ENCODE data around the gene PRKCE. TPM values are rescaled to one million over a fixed set of nuclear protein-coding genes. Genes with fewer than 3 reads are reported as not detected.

The PRKCE gene
- total RNA-seq, 1 experiment from 2014 or later, result 14.8 TPM

DNA sequence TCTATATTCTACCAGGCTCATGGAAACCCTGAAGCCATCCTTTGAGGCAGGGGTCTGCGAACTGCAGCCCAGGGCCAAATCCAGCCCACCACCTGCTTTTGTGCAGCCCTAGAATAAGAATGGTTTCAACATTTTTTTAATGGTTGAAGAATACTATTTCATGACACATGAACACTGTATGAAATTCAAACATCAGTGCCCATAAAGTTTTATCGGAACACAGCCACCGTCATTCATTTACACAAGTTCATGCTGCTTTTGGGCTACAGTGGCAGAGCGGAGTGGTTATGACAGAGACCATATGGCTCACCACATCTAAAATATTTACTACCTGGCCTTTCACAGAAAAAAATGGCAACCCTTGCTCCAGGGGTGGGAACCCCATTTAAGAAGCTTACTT is 521.6 kb downstream of the PRKCE start:
- no peaks in the 10 kb centered on the region for H3K27me3 ChIP-seq (ENCODE audit: insufficient read depth, low read length)
- TF ChIP-seq EZH2phosphoT487 (IDR thresholded peaks at IDR 0.05; ENCODE audit: borderline replicate concordance) (no peak), SP1 (IDR thresholded peaks at IDR 0.05; ENCODE audit: low read depth) (no peak), TCF7L2 (IDR thresholded peaks at IDR 0.05; ENCODE audit: borderline replicate concordance, extremely low read depth, insufficient read depth, insufficient read length) (no peak), FOSL1 (IDR thresholded peaks at IDR 0.05; ENCODE audit: low read depth) (no peak), RAD21 (IDR thresholded peaks at IDR 0.05; ENCODE audit: low read depth) (no peak), ZFX (IDR thresholded peaks at IDR 0.05) (no peak), EZH2 (IDR thresholded peaks at IDR 0.05) (no peak), ELF1 (IDR thresholded peaks at IDR 0.05; ENCODE audit: borderline replicate concordance, low read depth) (no peak), POLR2A (IDR thresholded peaks at IDR 0.05; ENCODE audit: borderline replicate concordance, extremely low read depth, insufficient read depth, insufficient read length) (no peak), ZBTB33 (IDR thresholded peaks at IDR 0.05; ENCODE audit: extremely low read depth, insufficient replicate concordance, low read length) (no peak), JUND (IDR thresholded peaks at IDR 0.05) (no peak), ZNF274 (IDR thresholded peaks at IDR 0.05; ENCODE audit: low read depth, low read length) (no peak), EGR1 (IDR thresholded peaks at IDR 0.05; ENCODE audit: low read depth) (no peak), MAX (IDR thresholded peaks at IDR 0.05) (no peak), SRF (IDR thresholded peaks at IDR 0.05; ENCODE audit: low read depth) (no peak)
- TF ChIP-seq, protein P1, sequence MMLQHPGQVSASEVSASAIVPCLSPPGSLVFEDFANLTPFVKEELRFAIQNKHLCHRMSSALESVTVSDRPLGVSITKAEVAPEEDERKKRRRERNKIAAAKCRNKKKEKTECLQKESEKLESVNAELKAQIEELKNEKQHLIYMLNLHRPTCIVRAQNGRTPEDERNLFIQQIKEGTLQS (IDR thresholded peaks at IDR 0.05), result no peak
- TF ChIP-seq, protein P2, sequence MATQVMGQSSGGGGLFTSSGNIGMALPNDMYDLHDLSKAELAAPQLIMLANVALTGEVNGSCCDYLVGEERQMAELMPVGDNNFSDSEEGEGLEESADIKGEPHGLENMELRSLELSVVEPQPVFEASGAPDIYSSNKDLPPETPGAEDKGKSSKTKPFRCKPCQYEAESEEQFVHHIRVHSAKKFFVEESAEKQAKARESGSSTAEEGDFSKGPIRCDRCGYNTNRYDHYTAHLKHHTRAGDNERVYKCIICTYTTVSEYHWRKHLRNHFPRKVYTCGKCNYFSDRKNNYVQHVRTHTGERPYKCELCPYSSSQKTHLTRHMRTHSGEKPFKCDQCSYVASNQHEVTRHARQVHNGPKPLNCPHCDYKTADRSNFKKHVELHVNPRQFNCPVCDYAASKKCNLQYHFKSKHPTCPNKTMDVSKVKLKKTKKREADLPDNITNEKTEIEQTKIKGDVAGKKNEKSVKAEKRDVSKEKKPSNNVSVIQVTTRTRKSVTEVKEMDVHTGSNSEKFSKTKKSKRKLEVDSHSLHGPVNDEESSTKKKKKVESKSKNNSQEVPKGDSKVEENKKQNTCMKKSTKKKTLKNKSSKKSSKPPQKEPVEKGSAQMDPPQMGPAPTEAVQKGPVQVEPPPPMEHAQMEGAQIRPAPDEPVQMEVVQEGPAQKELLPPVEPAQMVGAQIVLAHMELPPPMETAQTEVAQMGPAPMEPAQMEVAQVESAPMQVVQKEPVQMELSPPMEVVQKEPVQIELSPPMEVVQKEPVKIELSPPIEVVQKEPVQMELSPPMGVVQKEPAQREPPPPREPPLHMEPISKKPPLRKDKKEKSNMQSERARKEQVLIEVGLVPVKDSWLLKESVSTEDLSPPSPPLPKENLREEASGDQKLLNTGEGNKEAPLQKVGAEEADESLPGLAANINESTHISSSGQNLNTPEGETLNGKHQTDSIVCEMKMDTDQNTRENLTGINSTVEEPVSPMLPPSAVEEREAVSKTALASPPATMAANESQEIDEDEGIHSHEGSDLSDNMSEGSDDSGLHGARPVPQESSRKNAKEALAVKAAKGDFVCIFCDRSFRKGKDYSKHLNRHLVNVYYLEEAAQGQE (IDR thresholded peaks at IDR 0.05; ENCODE audit: low read depth), result no peak
- no TSS peak for BruUV-seq (replicated peaks)
- intact Hi-C loops (cut with micrococcal nuclease), result no loop called here
- peaks cover 19 to 37% of the 10 kb centered on the region in 2 experiments for H3K4me1 ChIP-seq (ENCODE audit: control insufficient read depth in 1 of 2, insufficient read depth in 2 of 2, low read length in 2 of 2)
- H3K36me3 ChIP-seq (ENCODE audit: control insufficient read depth in 1 of 2, insufficient read depth in 2 of 2, low read length in 2 of 2), result no peaks in the 10 kb centered on the region
- DNase-seq (ENCODE audit: low read depth, low spot score) (no peak), ATAC-seq (no peak)
- RAD21 ChIA-PET (ENCODE audit: low non-redundant PET in 1 of 2, low total read pairs in 2 of 2, uncharacterized antibody in 2 of 2, unreplicated experiment in 2 of 2), result no interaction called here
- H3K9me2 ChIP-seq (ENCODE audit: insufficient read depth), result no peaks in the 10 kb centered on the region
- no peak overlapping the region for H3K4me3 ChIP-seq (replicated peaks in 1 of 2; ENCODE audit: low read depth in 1 of 2, low read length in 2 of 2)
- H3K4me2 ChIP-seq (ENCODE audit: low read length), result no peak overlapping the region
- H4K20me1 ChIP-seq (ENCODE audit: insufficient read depth), result no peaks in the 10 kb centered on the region
- peak overlapping the region; percentile 57 for H3K27ac ChIP-seq (ENCODE audit: low read depth, low read length)
- POLR2A ChIA-PET, result no interaction called here
- no peak overlapping the region for H2AFZ ChIP-seq (ENCODE audit: low read depth, low read length, poor library complexity, severe bottlenecking)
- 0 out of 2 replicates have a peak overlapping the region, but pooled peaks have one; percentile 1 for H3K9ac ChIP-seq (ENCODE audit: low read length)
- CTCF ChIA-PET, result no interaction called here
- H3K9me3 ChIP-seq (ENCODE audit: control insufficient read depth in 1 of 2, insufficient read depth in 1 of 2, low read depth in 1 of 2, low read length in 2 of 2), result no peaks in the 10 kb centered on the region
- H3K79me2 ChIP-seq (ENCODE audit: insufficient read depth, low read length), result no peaks in the 10 kb centered on the region
